ENCODE results near the gene OTP. TPM values are rescaled to one million over a fixed set of nuclear protein-coding genes. Genes with fewer than 3 reads are reported as not detected.

The OTP gene
- total RNA-seq, 6 experiments from 2014 or later, result not detected

DNA sequence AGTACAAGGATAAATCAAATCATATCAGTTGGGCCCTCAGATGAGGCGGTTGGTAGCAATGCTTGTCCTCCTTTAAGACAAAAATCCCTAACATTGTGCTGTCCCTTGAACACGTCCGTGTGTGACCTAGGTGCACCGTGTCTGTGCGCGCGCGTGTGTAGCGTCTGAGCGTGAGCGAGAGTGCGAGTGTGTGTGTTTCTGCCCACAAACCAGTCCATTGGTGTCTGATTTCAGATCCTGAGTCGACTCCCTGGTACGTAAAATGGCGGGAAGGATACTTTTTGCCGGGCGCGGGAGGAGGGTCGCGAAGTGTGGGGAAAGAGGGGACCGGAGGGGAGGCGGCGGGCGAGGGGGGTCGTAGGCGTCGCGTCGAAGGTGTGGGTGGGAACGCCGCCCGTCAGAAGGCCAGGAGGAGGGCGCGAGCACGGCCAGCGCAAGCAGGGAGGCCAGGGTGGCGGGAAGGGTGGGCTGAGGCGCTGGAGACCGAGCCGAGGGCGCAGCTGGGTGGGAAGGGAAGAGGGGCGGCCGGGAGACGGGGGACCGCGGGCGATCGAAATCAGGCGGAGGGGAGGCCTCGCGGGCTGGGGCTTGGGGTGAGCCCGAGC is 8.9 kb downstream of the OTP start:
- TF ChIP-seq CTCF (IDR thresholded peaks at IDR 0.05), result no peak
- peaks cover 53% of the 10 kb centered on the region for H3K27me3 Mint-ChIP-seq (ENCODE audit: insufficient read depth)
- no peak overlapping the region for H3K27ac Mint-ChIP-seq
- no peak for DNase-seq
- no peak overlapping the region for H3K4me3 Mint-ChIP-seq
- H3K4me1 Mint-ChIP-seq (ENCODE audit: low read depth), result peaks cover 16% of the 10 kb centered on the region
- no peaks in the 10 kb centered on the region; the same call in 1 of the 2 replicates for H3K36me3 Mint-ChIP-seq (ENCODE audit: low read depth)
- no peaks in the 10 kb centered on the region for H3K9me3 Mint-ChIP-seq

- no peak for TF ChIP-seq CTCF (IDR thresholded peaks at IDR 0.05)
- Mint-ChIP-seq H3K9me3 (no peaks in the 10 kb centered on the region), H3K27me3 (ENCODE audit: insufficient read depth) (peaks cover 56% of the 10 kb centered on the region), H3K4me3 (no peak overlapping the region), H3K4me1 (ENCODE audit: low read depth) (peaks cover 16% of the 10 kb centered on the region), H3K36me3 (ENCODE audit: low read depth) (no peaks in the 10 kb centered on the region; the same call in 1 of the 2 replicates), H3K27ac (no peak overlapping the region)
- no peak for DNase-seq
These were observed 9.5 kb downstream of the OTP start for GRCh38 chr5:77628840-77629508.

- H3K4me3 Mint-ChIP-seq, result no peak overlapping the region
- no peak for DNase-seq
- H3K36me3 Mint-ChIP-seq (ENCODE audit: low read depth), result no peaks in the 10 kb centered on the region; the same call in 1 of the 2 replicates
- TF ChIP-seq CTCF (IDR thresholded peaks at IDR 0.05), result no peak
- H3K9me3 Mint-ChIP-seq, result no peaks in the 10 kb centered on the region
- no peak overlapping the region for H3K27ac Mint-ChIP-seq
- H3K27me3 Mint-ChIP-seq (ENCODE audit: insufficient read depth), result peaks cover 53% of the 10 kb centered on the region
- H3K4me1 Mint-ChIP-seq (ENCODE audit: low read depth), result peaks cover 16% of the 10 kb centered on the region
These were observed 10.4 kb downstream of the OTP start for GRCh38 chr5:77627869-77628674.

- no peak for DNase-seq
These were observed 15.2 kb downstream of the OTP start for GRCh38 chr5:77623203-77623740.

More at GRCh38 chr5:77623203-77623740, 15.2 kb downstream of the OTP start:
- H3K27me3 Mint-ChIP-seq (ENCODE audit: insufficient read depth), result peaks cover 23% of the 10 kb centered on the region
- H3K27ac Mint-ChIP-seq, result no peak overlapping the region
- H3K9me3 Mint-ChIP-seq, result no peaks in the 10 kb centered on the region
- H3K4me3 Mint-ChIP-seq, result no peak overlapping the region
- no peak for TF ChIP-seq CTCF (IDR thresholded peaks at IDR 0.05)
- H3K36me3 Mint-ChIP-seq (ENCODE audit: low read depth), result no peaks in the 10 kb centered on the region; the same call in 1 of the 2 replicates
- H3K4me1 Mint-ChIP-seq (ENCODE audit: low read depth), result no peaks in the 10 kb centered on the region
